ENCODE data around the gene IFT74.

The IFT74 gene

GRCh38 chr9:27043176-27043575 lies 87.0 kb downstream of the IFT74 start:
- H3K4me3 ChIP-seq (ENCODE audit: low read depth, low read length), result no peak overlapping the region
- no peak for TF ChIP-seq CTCF (IDR thresholded peaks at IDR 0.05; ENCODE audit: low read depth, low read length)

- H3K4me3 ChIP-seq (ENCODE audit: low read depth, low read length), result no peak overlapping the region
- TF ChIP-seq CTCF (IDR thresholded peaks at IDR 0.05; ENCODE audit: low read depth, low read length), result no peak
Measured at GRCh38 chr9:27047136-27047535, 90.9 kb downstream of the IFT74 start.

GRCh38 chr9:27053369-27054022 lies 97.3 kb downstream of the IFT74 start:
- no peak for TF ChIP-seq CTCF (IDR thresholded peaks at IDR 0.05; ENCODE audit: low read depth, low read length)
- no peak overlapping the region for H3K4me3 ChIP-seq (ENCODE audit: low read depth, low read length)

GRCh38 chr9:27054125-27054524 lies 97.9 kb downstream of the IFT74 start:
- TF ChIP-seq CTCF (IDR thresholded peaks at IDR 0.05; ENCODE audit: low read depth, low read length), result no peak
- no peak overlapping the region for H3K4me3 ChIP-seq (ENCODE audit: low read depth, low read length)

- TF ChIP-seq CTCF (IDR thresholded peaks at IDR 0.05; ENCODE audit: low read depth, low read length), result no peak
Measured at GRCh38 chr9:27054841-27055240, 98.6 kb downstream of the IFT74 start.

GRCh38 chr9:27059412-27059811 lies 103.2 kb downstream of the IFT74 start:
- no peak for TF ChIP-seq CTCF (IDR thresholded peaks at IDR 0.05; ENCODE audit: low read depth, low read length)
- no peak overlapping the region for H3K4me3 ChIP-seq (ENCODE audit: low read depth, low read length)

More at GRCh38 chr9:27054841-27055240, 98.6 kb downstream of the IFT74 start:
- no peak overlapping the region for H3K4me3 ChIP-seq (ENCODE audit: low read depth, low read length)

GRCh38 chr9:27059907-27060306 lies 103.7 kb downstream of the IFT74 start:
- no peak overlapping the region for H3K4me3 ChIP-seq (ENCODE audit: low read depth, low read length)
- TF ChIP-seq CTCF (IDR thresholded peaks at IDR 0.05; ENCODE audit: low read depth, low read length), result no peak
